Measurements from ENCODE around the gene SLC39A5. TPM values are rescaled to one million over a fixed set of nuclear protein-coding genes. Genes with fewer than 3 reads are reported as not detected.

Gene SLC39A5
- total RNA-seq, 3 donors from 2014 or later (not counting 1 experiment from before 2014, with no cell fraction given), result 0.70 to 1.4 (median 0.71) TPM

DNA sequence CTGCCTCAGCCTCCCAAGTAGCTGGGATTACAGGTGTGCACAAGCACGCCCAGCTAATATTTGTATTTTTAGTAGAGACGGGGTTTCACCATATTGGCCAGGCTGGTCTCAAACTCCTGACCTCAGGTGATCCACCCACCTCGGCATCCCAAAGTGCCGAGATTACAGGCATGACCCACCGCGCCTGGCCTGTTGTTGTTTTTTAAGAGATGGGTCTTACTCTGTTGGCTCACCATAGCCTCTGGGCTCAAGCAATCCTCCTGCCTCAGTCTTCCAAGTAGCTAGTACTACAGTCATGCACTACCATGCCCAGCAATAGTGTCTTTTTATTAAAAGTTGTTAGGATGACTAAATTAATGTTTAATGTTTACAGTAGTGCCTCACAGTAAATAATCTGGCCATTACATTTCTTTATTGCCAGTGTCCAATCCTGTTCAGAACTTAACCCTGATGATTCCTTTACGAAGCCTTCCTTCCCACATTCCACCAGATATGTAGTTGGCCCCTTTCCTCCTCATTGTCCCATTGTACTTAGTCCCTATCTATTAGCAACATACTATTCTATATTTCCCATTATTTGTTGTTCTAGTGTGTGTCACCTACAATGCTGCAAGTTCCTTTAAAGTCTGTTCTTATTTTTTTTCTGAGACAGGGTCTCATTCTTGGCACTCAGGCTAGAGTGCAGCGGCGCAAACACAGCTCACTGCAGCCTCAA is 31.8 kb upstream of the SLC39A5 start:
- Mint-ChIP-seq H3K4me3 (no peak overlapping the region), H3K27me3 (ENCODE audit: low read depth in 2 of 2) (no peaks in the 10 kb centered on the region), H3K36me3 (no peaks in the 10 kb centered on the region), H3K27ac (no peak overlapping the region), H3K9me3 (no peaks in the 10 kb centered on the region), H3K4me1 (peaks cover 2 to 5% of the 10 kb centered on the region in 2 donors)
- ATAC-seq (no peak), DNase-seq (no peak)
- Histone ChIP-seq H3K9me3 (ENCODE audit: control insufficient read depth, insufficient read depth, low read length) (no peaks in the 10 kb centered on the region), H3K36me3 (ENCODE audit: control insufficient read depth, insufficient read depth, low read length) (no peaks in the 10 kb centered on the region), H3K4me1 (ENCODE audit: control insufficient read depth, insufficient read depth, low read length) (no peaks in the 10 kb centered on the region), H3K27ac (ENCODE audit: low read length) (no peak overlapping the region), H3K4me3 (ENCODE audit: low read length) (no peak overlapping the region), H3K27me3 (ENCODE audit: control insufficient read depth, insufficient read depth, low read length) (no peaks in the 10 kb centered on the region)
- intact Hi-C loops (cut with micrococcal nuclease), result loop anchor here (10.0 kb wide), 1 partner anchor 153 kb away; the partner anchor contains the start of gene RPS26
- 95% methylated on average over 9 of the region's 9 CpGs for WGBS (ENCODE audit: insufficient coverage)
- TF ChIP-seq, protein P1, sequence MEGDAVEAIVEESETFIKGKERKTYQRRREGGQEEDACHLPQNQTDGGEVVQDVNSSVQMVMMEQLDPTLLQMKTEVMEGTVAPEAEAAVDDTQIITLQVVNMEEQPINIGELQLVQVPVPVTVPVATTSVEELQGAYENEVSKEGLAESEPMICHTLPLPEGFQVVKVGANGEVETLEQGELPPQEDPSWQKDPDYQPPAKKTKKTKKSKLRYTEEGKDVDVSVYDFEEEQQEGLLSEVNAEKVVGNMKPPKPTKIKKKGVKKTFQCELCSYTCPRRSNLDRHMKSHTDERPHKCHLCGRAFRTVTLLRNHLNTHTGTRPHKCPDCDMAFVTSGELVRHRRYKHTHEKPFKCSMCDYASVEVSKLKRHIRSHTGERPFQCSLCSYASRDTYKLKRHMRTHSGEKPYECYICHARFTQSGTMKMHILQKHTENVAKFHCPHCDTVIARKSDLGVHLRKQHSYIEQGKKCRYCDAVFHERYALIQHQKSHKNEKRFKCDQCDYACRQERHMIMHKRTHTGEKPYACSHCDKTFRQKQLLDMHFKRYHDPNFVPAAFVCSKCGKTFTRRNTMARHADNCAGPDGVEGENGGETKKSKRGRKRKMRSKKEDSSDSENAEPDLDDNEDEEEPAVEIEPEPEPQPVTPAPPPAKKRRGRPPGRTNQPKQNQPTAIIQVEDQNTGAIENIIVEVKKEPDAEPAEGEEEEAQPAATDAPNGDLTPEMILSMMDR (IDR thresholded peaks at IDR 0.05), result no peak

DNA sequence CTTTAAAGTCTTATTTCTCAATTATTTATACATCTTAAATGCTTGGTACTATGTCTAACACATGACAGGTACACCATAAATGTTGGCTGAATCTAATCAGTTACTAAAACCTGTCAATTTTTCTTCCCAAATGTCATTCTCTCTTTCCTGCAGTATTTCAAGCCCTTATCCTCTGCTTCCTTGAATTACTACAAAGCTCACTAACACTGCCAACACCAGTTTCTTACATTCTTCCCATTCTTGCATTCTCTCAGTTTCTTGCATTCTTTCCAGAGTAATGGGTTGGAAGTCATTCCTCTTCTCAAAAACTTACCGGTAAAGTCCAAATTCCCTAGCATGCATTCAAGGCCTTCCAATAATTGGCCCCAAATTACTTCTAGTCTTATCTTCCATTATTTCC is 31.0 kb upstream of the SLC39A5 start:
- Histone ChIP-seq H3K27ac (ENCODE audit: low read length) (no peak overlapping the region), H3K36me3 (ENCODE audit: control insufficient read depth, insufficient read depth, low read length) (no peaks in the 10 kb centered on the region), H3K27me3 (ENCODE audit: control insufficient read depth, insufficient read depth, low read length) (no peaks in the 10 kb centered on the region), H3K4me3 (ENCODE audit: low read length) (no peak overlapping the region), H3K9me3 (ENCODE audit: control insufficient read depth, insufficient read depth, low read length) (no peaks in the 10 kb centered on the region), H3K4me1 (ENCODE audit: control insufficient read depth, insufficient read depth, low read length) (no peaks in the 10 kb centered on the region)
- Mint-ChIP-seq H3K9me3 (no peaks in the 10 kb centered on the region), H3K36me3 (no peaks in the 10 kb centered on the region), H3K27ac (no peak overlapping the region), H3K4me1 (no peaks in the 10 kb centered on the region), H3K4me3 (no peak overlapping the region), H3K27me3 (ENCODE audit: low read depth in 2 of 2) (no peaks in the 10 kb centered on the region)
- 100% methylated on average over 1 of the region's 1 CpG for WGBS (ENCODE audit: insufficient coverage)
- no peak for ATAC-seq
- intact Hi-C loops (cut with micrococcal nuclease), result loop anchor here (10.0 kb wide), 1 partner anchor 154 kb away; the partner anchor contains the start of gene RPS26
- no peak for DNase-seq
- TF ChIP-seq, protein P1 (IDR thresholded peaks at IDR 0.05), result no peak

DNA sequence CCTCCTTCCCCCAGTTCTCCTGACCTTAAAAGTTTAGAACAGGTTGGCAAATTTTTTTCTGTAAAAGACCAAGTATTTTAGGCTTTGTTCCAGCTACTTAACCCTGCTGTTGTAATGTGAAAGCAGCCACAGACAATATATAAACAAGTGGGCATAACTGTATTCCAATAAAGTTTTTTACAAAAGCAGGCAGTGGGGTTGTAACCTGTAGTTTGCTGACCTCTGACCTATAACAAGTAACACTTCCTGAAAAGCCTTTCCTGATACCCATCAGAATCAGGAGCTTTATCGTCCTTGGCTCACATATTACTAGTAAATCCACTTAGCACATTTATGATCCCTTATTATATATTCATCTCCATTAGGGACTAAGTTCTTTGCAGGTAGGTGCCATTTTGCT is 27.5 kb upstream of the SLC39A5 start:
- H3K4me1 Mint-ChIP-seq, result no peaks in the 10 kb centered on the region
- no peaks in the 10 kb centered on the region for H3K27me3 ChIP-seq (ENCODE audit: control insufficient read depth, insufficient read depth, low read length)
- H3K36me3 Mint-ChIP-seq, result peaks cover 4% of the 10 kb centered on the region
- peaks cover 28% of the 10 kb centered on the region for H3K36me3 ChIP-seq (ENCODE audit: control insufficient read depth, insufficient read depth, low read length)
- DNase-seq (no peak), ATAC-seq (no peak)
- H3K4me3 ChIP-seq (ENCODE audit: low read length), result no peak overlapping the region
- H3K9me3 ChIP-seq (ENCODE audit: control insufficient read depth, insufficient read depth, low read length), result no peaks in the 10 kb centered on the region
- no peaks in the 10 kb centered on the region for H3K9me3 Mint-ChIP-seq
- H3K4me1 ChIP-seq (ENCODE audit: control insufficient read depth, insufficient read depth, low read length), result no peaks in the 10 kb centered on the region
- no peaks in the 10 kb centered on the region for H3K27me3 Mint-ChIP-seq (ENCODE audit: low read depth in 2 of 2)
- WGBS (ENCODE audit: insufficient coverage), result 81% methylated on average over 1 of the region's 1 CpG
- no peak overlapping the region for H3K27ac ChIP-seq (ENCODE audit: low read length)
- intact Hi-C loops (cut with micrococcal nuclease), result no loop called here
- peak overlapping the region in 1 of 2 donors; percentile 47 for H3K27ac Mint-ChIP-seq
- no peak overlapping the region for H3K4me3 Mint-ChIP-seq
- TF ChIP-seq, protein P1 (IDR thresholded peaks at IDR 0.05), result no peak

DNA sequence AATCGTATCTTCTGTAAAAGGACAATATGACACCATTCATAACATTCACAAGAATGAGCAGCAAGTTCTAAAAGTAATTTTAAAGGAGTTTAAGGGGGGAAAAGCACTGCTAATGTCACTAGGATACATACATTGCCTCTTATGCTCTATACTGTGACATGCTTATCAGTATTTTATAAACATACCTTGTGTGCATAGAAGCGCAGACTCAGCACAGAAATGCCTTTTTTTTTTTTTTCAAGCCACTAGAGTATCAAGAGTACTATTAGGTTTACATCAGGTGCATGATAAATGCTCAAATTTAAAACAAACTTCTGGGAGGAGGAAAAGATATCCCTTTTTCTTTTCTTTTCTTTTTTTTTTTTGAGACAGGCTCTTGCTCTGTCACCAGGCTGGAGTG is 27.0 kb upstream of the SLC39A5 start:
- H3K9me3 ChIP-seq (ENCODE audit: control insufficient read depth, insufficient read depth, low read length), result no peaks in the 10 kb centered on the region
- Mint-ChIP-seq H3K36me3 (peaks cover 9% of the 10 kb centered on the region), H3K27me3 (ENCODE audit: low read depth in 2 of 2) (no peaks in the 10 kb centered on the region), H3K4me1 (no peaks in the 10 kb centered on the region), H3K9me3 (no peaks in the 10 kb centered on the region), H3K27ac (peak overlapping the region in 1 of 2 donors; percentile 47), H3K4me3 (no peak overlapping the region)
- H3K27me3 ChIP-seq (ENCODE audit: control insufficient read depth, insufficient read depth, low read length), result no peaks in the 10 kb centered on the region
- TF ChIP-seq, protein P1 (IDR thresholded peaks at IDR 0.05), result no peak
- ATAC-seq (no peak), DNase-seq (no peak)
- peaks cover 32% of the 10 kb centered on the region for H3K36me3 ChIP-seq (ENCODE audit: control insufficient read depth, insufficient read depth, low read length)
- intact Hi-C loops (cut with micrococcal nuclease), result no loop called here
- no peak overlapping the region for H3K4me3 ChIP-seq (ENCODE audit: low read length)
- no CpG with 5 or more reads among the region's 2 CpGs for WGBS (ENCODE audit: insufficient coverage)
- no peak overlapping the region for H3K27ac ChIP-seq (ENCODE audit: low read length)
- no peaks in the 10 kb centered on the region for H3K4me1 ChIP-seq (ENCODE audit: control insufficient read depth, insufficient read depth, low read length)
